ENCODE data around the gene ACO2.
A peak's percentile ranks its signal among the peaks of the same experiment; 100 is the strongest.
"Not testable (repeated sequence)": the region's sequence is repeated elsewhere in the genome, so short reads cannot be mapped to it uniquely, and the experiment has no call there.

The ACO2 gene

GRCh38 chr22:41448189-41448808 lies 20.6 kb upstream of the ACO2 start:
- peak; percentile 80 to 83 for DNase-seq (ENCODE audit: low read depth in 2 of 2)

GRCh38 chr22:41458161-41458728 lies 10.7 kb upstream of the ACO2 start:
- DNase-seq (ENCODE audit: low read depth in 2 of 2), result no peak

DNA sequence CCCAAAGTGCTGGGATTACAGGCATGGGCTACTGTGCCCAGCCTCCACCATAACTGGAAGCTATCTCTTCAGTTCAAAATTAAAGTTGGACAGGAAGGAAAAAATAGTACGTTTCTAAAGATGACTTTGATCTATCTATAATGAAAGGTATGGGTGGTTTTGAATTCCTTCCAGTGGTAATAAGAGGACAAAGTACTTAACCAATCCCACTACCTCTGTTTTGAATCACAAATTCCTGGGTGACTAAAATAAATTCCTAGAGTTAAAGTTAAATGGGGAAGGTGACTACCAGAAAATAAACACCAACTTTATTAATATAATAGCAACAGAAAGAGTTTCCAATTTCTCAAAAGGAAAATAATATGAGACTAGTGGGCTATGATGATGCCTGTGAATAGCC lies 9.5 kb upstream of the ACO2 start:
- no peak for DNase-seq (ENCODE audit: low read depth in 2 of 2)

- DNase-seq (ENCODE audit: low read depth in 2 of 2), result not testable (repeated sequence)
Measured at GRCh38 chr22:41460071-41460470, 8.8 kb upstream of the ACO2 start.

DNA sequence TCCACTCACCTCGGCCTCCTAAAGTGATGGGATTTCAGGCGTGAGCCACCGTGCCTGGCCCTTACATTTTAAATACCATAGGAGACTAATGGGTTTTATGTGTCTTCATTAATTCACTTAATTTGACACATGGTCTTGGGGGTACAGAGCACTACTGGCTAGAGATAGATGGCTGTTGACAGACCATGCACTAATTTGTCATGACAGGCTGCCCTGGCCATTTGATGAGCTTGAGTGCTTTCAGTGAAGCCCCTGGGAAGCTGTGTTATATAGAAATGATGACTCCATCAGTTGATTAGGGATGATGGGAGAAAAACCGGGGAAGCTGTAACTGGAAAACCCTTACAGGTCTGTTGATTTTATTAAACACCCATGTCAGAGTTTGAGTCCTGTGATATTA lies 7.0 kb upstream of the ACO2 start:
- no peak for DNase-seq (ENCODE audit: low read depth in 2 of 2)

DNA sequence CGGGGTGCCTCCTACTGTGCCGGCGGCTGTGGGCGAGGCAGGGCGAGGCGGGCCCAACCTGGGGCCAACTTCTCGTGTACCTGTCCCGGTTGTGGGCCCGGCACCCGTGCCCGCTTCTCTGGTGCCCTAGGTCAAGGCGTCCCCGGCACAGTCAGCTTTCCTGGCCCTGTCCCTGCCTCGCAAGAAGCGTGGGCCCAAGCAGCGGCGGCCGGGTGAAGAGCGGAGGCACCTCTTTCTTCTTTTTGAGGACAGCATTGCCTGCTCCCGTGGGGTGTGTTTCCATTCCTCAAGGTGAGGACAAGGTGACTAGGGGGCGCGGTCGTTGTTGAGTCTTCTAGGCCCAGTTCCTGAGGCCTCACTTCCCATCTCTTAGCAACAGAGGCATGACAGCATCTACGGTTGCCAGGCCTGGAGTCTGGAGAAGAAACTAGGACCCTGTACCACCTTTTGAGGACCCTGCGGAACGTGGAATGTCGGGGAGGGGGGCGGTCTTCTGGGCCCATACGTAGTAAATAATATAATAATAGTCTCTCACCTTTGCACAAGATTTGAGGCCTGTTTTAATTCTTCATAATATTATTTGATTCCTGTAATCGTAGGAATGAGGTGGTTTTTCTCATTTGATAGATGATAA lies 418 bp downstream of the ACO2 start:
- peak in 1 of 2 donors; percentile 21 for DNase-seq (ENCODE audit: low read depth in 2 of 2)

GRCh38 chr22:41470886-41471285 lies 2.0 kb downstream of the ACO2 start:
- DNase-seq (ENCODE audit: low read depth in 2 of 2), result no peak

DNA sequence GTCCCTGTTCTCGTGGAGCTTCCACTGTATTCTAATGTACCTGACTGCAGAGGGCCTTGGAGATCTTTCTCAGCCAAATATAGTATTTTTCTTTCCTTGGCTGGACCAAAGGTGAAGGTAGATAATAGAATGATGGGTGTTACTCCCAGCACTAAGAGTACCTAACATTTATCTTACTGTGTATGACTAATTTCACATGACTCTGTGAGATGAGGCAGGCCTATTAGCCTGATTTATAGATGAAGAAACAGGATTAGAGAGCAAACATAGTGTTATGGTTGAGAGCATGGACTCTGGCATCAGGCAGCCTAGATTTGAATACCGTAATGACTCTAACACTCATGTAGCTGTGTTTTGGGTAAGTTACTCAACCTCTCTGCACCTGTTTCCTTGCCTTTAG lies 2.7 kb downstream of the ACO2 start:
- no peak for DNase-seq (ENCODE audit: low read depth in 2 of 2)

DNA sequence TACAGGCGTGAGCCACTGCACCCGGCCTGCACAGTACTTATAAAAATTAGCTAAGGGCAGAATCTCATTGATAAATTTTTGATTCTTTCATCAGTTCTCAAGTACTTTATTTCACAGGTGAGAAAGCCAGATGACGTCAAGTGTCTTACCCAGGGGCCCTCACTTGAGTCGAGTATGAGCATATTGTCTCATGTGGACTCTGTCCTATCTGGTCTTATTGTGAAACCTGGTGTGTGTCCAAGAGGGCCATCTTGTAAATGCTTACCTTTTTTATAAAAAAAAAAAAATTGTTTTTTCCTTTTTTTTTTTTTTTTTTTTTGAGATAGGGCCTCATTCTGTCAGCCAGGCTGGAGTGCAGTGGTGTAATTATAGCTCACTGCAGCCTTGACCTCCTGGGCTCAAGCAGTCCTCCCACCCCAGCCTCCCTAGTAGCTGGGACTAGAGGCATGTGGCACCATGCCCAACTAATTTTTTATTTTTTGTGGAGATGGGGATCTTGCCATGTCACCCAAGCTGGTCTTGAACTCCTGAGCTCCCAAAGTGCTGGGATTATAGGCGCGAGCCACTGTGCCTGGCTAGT lies 6.0 kb downstream of the ACO2 start:
- no peak for DNase-seq (ENCODE audit: low read depth in 2 of 2)

DNA sequence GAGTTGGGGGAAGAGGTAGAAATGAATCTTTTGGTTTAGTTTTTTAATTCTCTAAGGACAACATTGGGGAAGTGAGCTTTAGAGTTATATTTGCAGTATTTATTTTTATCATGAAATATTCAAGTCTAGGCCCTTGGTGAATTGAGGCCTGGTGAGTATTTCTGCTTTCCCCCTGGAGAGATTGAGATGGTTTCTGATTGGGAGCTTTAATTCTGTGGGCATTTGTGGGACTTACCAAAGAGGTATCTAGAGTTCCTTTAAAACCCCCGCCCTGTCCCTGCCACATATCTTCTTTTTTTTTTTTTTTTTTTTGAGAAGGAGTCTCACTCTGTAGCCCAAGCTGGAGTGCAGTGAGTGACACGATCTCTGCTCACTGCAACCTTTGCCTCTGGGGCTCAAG lies 9.6 kb downstream of the ACO2 start:
- DNase-seq (ENCODE audit: low read depth in 2 of 2), result no peak

GRCh38 chr22:41478891-41479521 lies 10.1 kb downstream of the ACO2 start:
- DNase-seq (ENCODE audit: low read depth in 2 of 2), result no peak

- DNase-seq (ENCODE audit: low read depth in 2 of 2), result no peak
Measured at GRCh38 chr22:41479671-41480396, 10.9 kb downstream of the ACO2 start.

GRCh38 chr22:41480397-41480735 lies 11.4 kb downstream of the ACO2 start:
- no peak for DNase-seq (ENCODE audit: low read depth in 2 of 2)

DNA sequence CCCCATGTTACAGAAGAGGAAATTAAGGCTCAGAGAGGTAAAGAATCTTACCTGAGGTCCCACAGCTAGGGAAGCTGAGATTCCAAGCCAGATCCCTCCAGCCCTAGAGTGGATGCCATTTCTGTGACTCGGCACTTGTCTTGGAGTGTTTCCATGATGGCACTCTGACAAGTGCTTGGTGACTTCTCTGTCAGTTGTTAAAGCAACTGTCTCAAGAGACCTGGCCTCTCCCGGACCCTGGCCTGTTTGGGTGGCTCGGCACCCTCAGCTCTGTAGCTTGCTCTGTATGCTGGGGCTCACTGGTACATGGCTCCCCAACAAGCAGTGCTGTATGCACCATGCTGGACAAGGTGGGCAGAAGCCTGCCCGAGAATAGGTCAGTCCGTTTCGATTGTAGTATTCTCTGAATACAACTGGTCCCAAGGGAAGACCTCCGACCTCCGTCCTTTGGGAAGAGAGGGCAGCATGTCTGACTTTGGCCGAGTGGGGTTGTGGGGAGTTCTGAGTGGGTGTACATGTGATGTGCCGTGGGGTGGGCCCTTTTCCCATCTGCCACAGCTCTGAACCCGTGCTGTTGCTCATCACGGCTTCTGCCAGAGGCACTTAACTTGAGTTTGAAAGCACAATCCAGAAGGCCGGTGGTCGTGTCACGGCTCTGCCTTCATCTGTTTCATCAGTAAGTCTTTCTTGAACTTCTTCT lies 12.4 kb downstream of the ACO2 start:
- no peak for DNase-seq (ENCODE audit: low read depth in 2 of 2)

GRCh38 chr22:41481925-41482318 lies 13.0 kb downstream of the ACO2 start:
- DNase-seq (ENCODE audit: low read depth in 2 of 2), result no peak

DNA sequence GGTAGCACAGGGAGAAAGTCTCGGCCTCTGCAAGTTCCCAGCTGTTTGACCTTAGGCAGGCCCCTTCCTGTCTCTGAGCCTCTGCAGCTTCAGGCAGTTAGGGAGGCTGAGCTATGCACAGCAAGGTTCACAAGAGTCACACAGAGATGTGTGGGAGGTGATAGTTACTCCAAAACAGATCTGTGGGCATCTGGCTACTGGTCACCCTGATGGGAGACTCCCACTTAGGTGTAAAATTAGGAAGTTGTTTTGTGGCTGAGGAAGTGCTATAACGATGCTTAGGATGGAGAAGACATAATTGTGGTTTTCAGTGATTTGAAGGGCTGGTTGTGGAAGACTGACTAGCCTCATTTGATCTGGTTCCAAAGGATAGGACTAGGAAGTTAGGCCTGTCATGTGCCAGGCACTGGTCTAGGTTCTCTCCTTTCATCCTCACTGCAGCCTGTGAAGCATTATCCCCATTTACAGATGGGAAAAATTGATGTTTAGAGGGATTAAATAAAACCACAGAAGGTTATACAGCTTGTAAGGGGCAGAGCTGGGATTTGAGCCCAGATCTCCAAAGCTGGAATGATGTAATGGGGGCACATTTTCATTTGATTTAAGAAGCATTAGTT lies 13.5 kb downstream of the ACO2 start:
- no peak for DNase-seq (ENCODE audit: low read depth in 2 of 2)

GRCh38 chr22:41485033-41485432 lies 16.1 kb downstream of the ACO2 start:
- no peak for DNase-seq (ENCODE audit: low read depth in 2 of 2)

GRCh38 chr22:41487037-41487935 lies 18.4 kb downstream of the ACO2 start:
- no peak for DNase-seq (ENCODE audit: low read depth in 2 of 2)

GRCh38 chr22:41488076-41488475 lies 19.2 kb downstream of the ACO2 start:
- no peak for DNase-seq (ENCODE audit: low read depth in 2 of 2)
